ACC112 (cell line): ENCODE measurements around the gene EBF3.

Experiments used
- H2AFZ ChIP-seq: fragments of 200-600 bp; sonication (generic); one replicate; pipeline ENCODE4 v1.6.0; 2017; ENCODE audit warnings: antibody characterized with exemption, low read length; ENCODE audit not compliant: unreplicated experiment
- H3K27ac ChIP-seq: fragments of 200-600 bp; sonication (generic); 2 replicates; pipeline ENCODE4 v1.5.1; 2014; ENCODE audit warnings: low read depth, mild to moderate bottlenecking, antibody characterized with exemption, low read length, moderate library complexity
- H3K27me3 ChIP-seq: fragments of 200-600 bp; sonication (generic); 2 replicates; pipeline ENCODE4 v1.6.1; 2014; ENCODE audit warnings: mild to moderate bottlenecking, antibody characterized with exemption, low read length, moderate library complexity, mixed read lengths; ENCODE audit not compliant: insufficient read depth
- H3K36me3 ChIP-seq: fragments of 200-600 bp; sonication (generic); 2 replicates; pipeline ENCODE4 v1.6.1; 2016; ENCODE audit warnings: mild to moderate bottlenecking, antibody characterized with exemption, low read length, moderate library complexity, mixed read lengths; ENCODE audit not compliant: insufficient read depth
- H3K4me1 ChIP-seq: fragments of 200-600 bp; sonication (generic); one replicate; pipeline ENCODE4 v1.6.1; 2016; ENCODE audit warnings: low read length, mixed read lengths; ENCODE audit not compliant: insufficient read depth, unreplicated experiment, control insufficient read depth
- H3K4me3 ChIP-seq: fragments of 200-600 bp; sonication (generic); 2 replicates; pipeline ENCODE4 v1.5.1; 2014; ENCODE audit warnings: mild to moderate bottlenecking, low read depth, low read length
- H3K79me2 ChIP-seq: fragments of 200-600 bp; sonication (generic); one replicate; pipeline ENCODE4 v1.6.0; 2016; ENCODE audit warnings: low read length; ENCODE audit not compliant: control insufficient read depth, unreplicated experiment, insufficient read depth

EBF3 gene

DNA sequence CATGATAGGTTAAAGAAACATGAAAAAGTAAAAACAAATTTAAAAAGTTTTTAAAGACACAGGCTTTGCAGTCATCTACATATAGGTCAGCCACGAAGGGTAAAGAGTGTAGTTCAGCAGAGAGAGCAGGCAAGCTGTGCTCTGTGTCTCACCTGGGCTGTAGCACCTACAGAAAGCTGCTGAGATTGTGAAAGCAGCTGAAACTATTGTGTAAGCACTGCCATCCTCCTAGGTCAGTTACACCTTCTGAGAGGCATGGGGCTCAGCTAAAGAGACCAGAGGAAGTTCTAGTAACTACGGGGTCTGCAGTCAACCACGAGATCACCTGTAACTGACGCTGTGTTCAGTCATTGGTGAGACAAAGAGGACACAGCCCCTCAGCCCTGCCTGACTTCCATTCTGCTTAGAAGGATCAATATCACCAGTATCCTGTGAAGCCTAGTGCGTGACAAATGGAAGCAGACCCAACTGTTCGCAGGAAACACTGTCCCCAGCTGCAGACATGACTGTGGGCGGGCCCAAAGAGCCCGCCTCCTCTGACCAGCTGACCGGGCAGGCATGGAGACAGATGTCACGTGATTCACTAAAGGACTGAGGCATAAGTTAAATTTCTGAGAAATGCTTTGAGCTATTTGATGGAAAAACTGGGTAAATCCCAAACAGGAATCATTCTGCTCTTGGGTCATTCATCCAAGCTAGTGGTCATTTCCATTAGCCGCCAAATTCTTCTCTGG lies 87.9 kb downstream of the EBF3 start:
- H2AFZ ChIP-seq, result no peak overlapping the region

DNA sequence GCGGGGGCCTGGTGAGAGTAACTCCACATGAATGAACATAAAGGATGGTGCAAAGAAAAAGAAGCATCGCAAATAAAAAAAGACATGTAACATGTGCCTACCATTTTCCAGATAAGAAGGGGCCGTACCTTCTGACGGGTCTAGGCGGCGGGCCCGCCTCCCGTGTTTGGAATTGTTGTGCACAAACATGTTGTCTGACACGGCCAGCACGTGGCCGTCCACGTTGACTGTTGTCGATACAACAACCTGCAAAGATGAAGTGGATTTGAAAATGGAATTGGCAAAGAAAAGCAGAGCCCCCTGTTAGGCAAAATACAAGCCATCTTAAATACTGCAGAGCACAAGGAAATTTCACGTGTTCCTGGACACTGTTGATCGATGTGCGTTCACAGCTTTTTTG lies 90.7 kb downstream of the EBF3 start:
- no peak overlapping the region for H3K27ac ChIP-seq
- no peak overlapping the region for H2AFZ ChIP-seq
- no peaks in the 10 kb centered on the region for H3K4me1 ChIP-seq
- H3K79me2 ChIP-seq, result no peaks in the 10 kb centered on the region
- H3K36me3 ChIP-seq, result no peaks in the 10 kb centered on the region
- H3K27me3 ChIP-seq, result no peaks in the 10 kb centered on the region
- H3K4me3 ChIP-seq, result no peak overlapping the region

More for the DNA sequence above, 87.9 kb downstream of the EBF3 start:
- H3K27me3 ChIP-seq, result no peaks in the 10 kb centered on the region
- no peak overlapping the region for H3K4me3 ChIP-seq
- no peaks in the 10 kb centered on the region for H3K79me2 ChIP-seq
- H3K4me1 ChIP-seq, result no peaks in the 10 kb centered on the region
- no peaks in the 10 kb centered on the region for H3K36me3 ChIP-seq
- no peak overlapping the region for H3K27ac ChIP-seq

DNA sequence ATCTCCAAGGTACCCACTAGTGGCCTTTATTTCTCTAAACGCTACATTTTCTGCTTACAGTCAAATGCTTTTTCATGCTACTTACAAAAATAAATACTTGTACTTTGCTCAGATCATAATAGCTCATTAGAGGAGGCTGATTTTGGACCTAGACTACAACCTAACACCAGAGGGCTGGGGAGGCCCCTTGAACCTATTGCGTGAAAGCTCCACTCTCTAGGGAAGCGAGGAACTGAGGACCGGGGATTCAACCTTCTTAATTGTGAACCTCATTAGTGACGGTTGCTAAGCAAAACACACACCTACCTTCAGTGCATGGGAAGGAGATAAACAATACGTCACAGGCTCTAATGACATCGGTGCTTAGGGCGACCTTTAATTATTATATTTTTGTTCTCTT lies 92.1 kb downstream of the EBF3 start:
- H2AFZ ChIP-seq, result no peak overlapping the region
- no peak overlapping the region for H3K4me3 ChIP-seq
- no peaks in the 10 kb centered on the region for H3K27me3 ChIP-seq
- no peaks in the 10 kb centered on the region for H3K4me1 ChIP-seq
- H3K79me2 ChIP-seq, result no peaks in the 10 kb centered on the region
- no peaks in the 10 kb centered on the region for H3K36me3 ChIP-seq
- H3K27ac ChIP-seq, result no peak overlapping the region

DNA sequence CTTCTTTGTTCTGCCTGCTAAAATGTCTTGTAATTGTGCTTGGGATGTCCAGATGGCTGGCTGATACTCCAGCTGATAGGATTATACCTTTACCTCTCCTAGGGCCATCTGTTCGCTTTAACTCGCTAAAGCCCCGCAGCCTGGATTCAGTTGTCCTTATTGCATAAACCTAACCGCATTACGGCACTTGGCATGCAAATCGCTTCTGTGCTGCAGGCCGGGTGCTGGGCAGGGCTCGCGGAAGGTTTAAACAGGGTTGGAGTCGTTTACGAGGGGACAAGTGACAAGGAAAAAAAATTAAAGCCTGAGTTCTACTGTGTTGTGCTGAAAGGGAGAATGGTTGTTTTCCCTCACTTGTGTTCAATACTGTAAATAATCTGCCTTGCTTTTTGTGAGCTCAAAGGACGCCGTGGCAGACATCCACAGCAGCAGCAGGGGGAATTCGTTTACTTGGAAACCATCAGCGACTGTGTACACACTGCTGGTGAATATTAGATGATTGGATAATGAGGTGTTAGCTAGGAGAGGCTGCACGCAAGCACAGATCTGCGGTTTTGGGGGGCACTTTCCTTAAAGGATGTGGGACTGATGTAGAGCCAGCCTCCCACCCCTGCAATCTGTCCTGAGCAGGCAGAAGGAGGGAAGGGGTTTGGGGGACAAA lies 93.0 kb downstream of the EBF3 start:
- Histone ChIP-seq H3K4me3 (no peak overlapping the region), H3K36me3 (no peaks in the 10 kb centered on the region), H3K79me2 (no peaks in the 10 kb centered on the region), H2AFZ (no peak overlapping the region), H3K27me3 (no peaks in the 10 kb centered on the region), H3K4me1 (no peaks in the 10 kb centered on the region), H3K27ac (no peak overlapping the region)

DNA sequence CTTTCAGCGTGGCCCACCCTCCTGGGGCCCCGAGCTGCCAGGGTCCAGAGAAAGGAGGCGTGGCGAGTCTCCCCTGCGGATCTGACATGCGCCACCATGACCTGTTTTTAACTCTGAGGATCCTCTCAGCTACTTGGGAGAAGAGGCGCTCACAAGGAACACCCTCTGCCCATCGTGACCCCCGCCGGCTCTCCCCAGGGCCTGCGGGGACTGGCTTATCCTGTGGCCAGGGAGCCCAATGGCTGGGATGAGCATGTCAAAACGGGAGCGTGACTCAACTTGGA lies 93.7 kb downstream of the EBF3 start:
- no peaks in the 10 kb centered on the region for H3K4me1 ChIP-seq
- no peaks in the 10 kb centered on the region for H3K36me3 ChIP-seq
- no peak overlapping the region for H2AFZ ChIP-seq
- H3K4me3 ChIP-seq, result no peak overlapping the region
- H3K79me2 ChIP-seq, result no peaks in the 10 kb centered on the region
- no peaks in the 10 kb centered on the region for H3K27me3 ChIP-seq
- no peak overlapping the region for H3K27ac ChIP-seq

DNA sequence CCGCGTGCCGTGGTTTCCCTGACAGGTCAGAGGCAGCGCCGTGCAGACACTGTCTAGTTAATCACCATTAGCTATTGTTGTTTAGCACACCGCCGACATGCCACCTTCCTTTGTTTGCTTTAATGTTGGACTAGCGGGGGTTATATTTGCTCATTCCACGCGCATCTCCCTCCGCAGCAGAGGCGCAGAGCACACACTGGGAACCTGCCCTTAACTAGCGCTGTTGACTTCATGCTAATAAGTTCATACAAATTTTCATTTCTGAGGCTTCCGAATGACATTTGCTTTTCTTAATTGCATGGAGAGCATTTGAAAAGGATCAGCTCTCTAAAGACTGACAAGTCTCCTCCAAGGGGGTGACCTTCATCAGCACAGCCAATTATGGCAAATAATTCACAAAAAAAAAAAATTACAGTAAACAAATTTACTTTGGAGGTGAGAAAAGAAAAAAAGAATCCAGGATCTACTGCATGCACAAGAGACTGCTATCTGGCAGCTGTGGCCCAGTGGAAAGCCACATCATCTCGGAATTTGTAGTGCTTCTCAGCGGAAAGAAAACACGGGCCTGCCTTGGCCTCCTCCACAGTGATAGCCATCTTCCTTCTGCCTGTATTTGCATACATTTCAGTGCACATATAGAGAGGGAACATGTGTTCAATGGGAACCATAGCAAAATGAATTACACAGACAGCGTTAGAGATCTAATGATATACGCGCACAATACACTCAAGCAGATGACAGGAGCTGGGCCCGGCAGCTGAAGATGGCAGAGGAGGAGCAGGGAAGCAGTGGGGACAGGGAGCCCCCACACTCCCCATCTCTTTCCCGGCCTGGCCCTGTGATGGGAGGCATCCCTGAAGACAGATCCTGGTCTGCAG lies 94.2 kb downstream of the EBF3 start:
- Histone ChIP-seq H3K27ac (no peak overlapping the region), H3K27me3 (no peaks in the 10 kb centered on the region), H3K4me1 (no peaks in the 10 kb centered on the region), H2AFZ (no peak overlapping the region), H3K4me3 (no peak overlapping the region), H3K79me2 (no peaks in the 10 kb centered on the region), H3K36me3 (no peaks in the 10 kb centered on the region)

DNA sequence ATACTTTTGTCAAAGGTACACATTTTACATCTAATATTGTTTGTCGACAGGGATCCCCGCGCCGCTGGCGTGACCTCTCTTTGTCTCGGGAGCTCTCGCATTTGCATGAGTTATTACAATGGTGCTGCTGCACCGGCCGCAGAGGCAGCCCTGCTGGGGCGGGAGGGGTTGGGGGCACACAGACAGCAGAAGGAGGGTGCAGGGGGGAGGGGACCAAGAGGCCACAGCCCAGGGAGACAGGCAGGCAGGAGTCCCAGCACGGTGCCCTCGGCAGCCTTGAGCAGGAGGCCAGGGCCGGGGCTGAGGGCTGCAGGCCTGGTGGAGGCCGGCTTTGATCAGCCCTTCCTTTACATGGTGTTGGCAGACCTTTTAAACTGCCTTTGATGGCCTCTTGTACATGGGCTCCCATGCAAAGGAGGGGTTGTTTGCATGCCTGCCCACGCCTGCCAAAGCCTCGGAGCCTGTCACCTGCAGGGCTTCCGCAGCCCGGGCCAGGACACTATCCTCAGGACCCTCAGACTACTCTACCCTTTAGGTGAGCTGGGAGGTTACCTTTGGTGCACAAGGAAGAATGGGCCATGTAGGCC lies 95.5 kb downstream of the EBF3 start:
- Histone ChIP-seq H3K4me3 (no peak overlapping the region), H3K27me3 (no peaks in the 10 kb centered on the region), H3K79me2 (no peaks in the 10 kb centered on the region), H2AFZ (no peak overlapping the region), H3K36me3 (no peaks in the 10 kb centered on the region), H3K4me1 (no peaks in the 10 kb centered on the region), H3K27ac (no peak overlapping the region)

DNA sequence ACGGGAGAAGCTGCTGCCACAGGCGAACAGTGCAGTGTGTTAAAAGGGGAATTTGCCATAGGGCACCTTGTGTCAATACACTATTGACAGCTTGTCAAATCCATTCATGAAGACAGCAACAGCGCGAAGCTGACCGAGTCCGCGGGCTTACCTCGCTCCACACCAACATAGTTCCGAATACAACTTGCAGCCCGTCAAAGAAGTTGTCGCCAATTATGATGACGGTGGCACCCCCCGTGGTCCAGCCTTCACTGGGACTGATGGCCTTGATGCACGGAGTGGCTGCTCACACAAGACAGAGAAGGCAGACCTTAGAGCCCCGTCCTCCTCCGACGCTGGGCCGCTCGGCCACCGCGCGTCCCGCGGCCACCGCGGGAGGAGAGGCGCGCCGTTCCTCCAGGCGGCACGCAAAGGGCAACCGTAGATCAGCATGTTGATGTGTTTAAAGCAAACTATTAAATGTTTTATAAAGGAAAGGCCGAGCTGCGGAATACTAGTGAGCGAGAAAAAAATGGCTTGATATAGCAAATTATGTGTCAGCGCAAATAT lies 96.4 kb downstream of the EBF3 start:
- Histone ChIP-seq H3K36me3 (no peaks in the 10 kb centered on the region), H2AFZ (no peak overlapping the region), H3K27me3 (no peaks in the 10 kb centered on the region), H3K4me3 (no peak overlapping the region), H3K27ac (no peak overlapping the region), H3K79me2 (no peaks in the 10 kb centered on the region), H3K4me1 (no peaks in the 10 kb centered on the region)

DNA sequence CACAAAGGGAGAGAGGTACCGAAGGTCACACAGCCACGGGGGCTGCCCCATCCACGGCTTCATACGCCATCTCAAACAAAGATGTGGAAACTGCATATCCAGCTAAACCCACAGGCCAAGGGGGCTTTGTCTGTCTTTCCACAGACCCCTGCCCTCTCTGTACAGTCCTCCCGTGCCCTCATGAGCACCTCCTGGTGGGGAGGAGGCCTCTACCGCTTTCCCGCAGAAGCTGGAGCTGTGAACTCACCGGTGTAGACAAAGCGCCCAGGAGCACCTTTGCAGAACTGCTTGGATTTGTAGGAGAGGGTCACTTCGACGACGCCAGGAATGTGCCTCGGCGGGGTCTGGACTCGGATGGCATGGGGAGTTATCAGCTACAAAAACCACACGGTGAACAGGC lies 97.2 kb downstream of the EBF3 start:
- Histone ChIP-seq H2AFZ (no peak overlapping the region), H3K4me3 (no peak overlapping the region), H3K79me2 (no peaks in the 10 kb centered on the region), H3K36me3 (no peaks in the 10 kb centered on the region), H3K4me1 (no peaks in the 10 kb centered on the region), H3K27ac (no peak overlapping the region), H3K27me3 (no peaks in the 10 kb centered on the region)

DNA sequence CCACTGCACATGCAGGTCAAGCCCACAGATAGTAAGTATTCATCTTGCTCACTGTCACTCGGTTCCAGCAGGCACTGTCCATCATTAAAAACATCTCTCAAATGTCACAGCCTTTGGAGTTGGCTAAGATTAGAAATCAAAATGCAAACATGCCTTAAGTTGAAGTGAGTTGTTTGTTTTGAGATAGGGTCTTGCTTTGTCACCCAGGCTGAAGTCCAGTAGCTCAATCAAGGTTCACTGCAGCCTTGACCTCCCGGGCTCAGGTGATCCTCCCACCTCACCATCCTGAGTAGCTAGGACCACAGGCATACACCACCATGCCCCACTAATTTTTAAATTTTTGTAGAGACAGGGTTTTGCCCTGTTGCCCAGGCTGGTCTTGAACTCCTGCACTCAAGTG lies 98.1 kb downstream of the EBF3 start:
- Histone ChIP-seq H3K27ac (no peak overlapping the region), H3K4me3 (no peak overlapping the region), H3K79me2 (no peaks in the 10 kb centered on the region), H2AFZ (no peak overlapping the region), H3K4me1 (no peaks in the 10 kb centered on the region), H3K27me3 (no peaks in the 10 kb centered on the region), H3K36me3 (no peaks in the 10 kb centered on the region)
